Smooth muscle cell of the pulmonary artery (primary cell): ENCODE results near the gene SOX12. TPM values are rescaled to one million over a fixed set of nuclear protein-coding genes. Genes with fewer than 3 reads are reported as not detected.

Experiments
- total RNA-seq: library from RNA; depleted of rRNA; stranded (reverse); fragments of >200 nt; gene quantifications from 2 replicates; pipeline ENCODE4 v1.2.3, GENCODE V29; 2014

The SOX12 gene
- 6.6 and 10.5 TPM in 2 replicates for total RNA-seq

DNA sequence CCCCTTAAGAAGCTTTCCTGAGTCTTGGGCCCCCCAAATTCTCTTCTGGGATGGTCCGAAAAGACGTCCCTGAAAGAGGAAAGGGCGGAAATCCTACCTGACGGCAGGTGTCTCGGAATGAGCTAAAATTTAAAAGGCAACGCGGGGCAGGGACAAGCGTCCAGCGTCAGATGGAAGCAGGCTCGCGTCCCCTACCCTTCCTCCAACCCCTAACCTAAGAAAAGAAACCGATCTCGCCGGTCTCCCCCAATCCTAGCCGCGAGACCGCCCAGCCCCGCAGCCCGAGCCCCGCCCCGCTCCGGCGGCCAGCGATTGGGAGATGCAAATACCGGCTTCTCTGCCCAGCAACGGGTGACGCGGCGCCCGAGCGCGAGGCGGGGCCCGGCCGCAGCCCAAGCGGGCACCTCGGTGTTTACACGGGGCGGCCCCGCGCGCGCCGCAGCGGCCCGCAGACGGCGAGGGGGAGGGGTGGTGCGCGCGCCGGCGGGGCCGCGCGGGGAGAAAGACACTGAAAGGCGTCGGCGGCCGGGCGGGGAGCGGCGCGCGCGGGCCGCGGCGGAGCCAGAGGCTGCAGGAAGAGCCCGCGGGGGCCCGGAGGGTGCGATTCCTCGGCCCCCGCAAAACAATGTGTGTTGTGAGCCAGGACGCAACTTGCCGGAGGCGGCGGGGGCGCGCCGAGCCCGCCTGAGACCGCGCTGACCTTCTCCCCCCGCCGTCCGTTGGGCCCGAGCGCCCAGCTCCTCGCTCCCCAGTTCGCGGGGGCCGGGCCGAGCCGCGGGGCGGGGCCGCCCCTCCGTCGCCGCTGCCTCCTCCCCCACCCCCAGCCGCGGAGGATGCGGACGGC is at the start of gene SOX12:
Gene SOX12 (plus strand): TSS at position 508 of the 844 bp plus-strand sequence. CDS start 373 bp downstream, outside the sequence.

DNA sequence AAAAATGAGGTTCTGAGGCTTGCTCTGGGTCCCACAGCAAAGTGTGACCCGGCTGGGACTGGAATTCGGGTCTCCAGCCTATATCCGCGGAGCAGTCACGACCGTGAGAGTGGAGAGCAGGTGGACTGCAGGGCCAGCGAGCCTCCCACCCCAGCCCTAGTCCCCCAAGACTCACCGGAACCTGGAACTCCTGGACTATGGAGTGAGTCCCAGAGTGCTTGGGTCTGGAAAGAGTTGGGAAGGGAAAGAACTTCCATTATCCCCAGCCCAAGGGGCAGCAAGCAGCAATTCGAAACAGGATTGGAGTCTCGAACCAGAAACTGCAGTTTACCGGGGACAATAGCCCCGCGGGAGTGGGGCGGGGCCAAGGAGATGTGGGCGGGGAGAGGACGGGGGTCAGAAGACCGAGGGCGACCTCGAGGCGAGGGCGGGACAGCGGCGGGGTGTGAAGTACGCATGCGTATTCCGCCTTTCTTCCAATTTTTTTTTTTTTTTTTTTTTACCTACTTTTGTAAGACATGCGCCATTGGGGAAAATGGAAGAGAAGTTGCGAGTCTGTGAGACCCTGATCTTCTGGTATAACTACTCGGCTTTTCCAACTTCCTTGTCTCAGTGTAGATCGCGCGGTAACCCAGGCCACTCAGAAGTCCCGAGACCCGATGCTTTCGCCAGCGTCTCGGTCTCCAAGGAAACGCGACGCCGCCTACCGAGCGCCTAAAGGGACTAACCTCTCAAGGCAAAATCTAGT is 35.1 kb upstream of the SOX12 start, which contains the start of gene C20orf96:
Gene C20orf96 (minus strand): TSS at position 667 of the 748 bp plus-strand sequence. CDS start 140 bp downstream, at position 527.

DNA sequence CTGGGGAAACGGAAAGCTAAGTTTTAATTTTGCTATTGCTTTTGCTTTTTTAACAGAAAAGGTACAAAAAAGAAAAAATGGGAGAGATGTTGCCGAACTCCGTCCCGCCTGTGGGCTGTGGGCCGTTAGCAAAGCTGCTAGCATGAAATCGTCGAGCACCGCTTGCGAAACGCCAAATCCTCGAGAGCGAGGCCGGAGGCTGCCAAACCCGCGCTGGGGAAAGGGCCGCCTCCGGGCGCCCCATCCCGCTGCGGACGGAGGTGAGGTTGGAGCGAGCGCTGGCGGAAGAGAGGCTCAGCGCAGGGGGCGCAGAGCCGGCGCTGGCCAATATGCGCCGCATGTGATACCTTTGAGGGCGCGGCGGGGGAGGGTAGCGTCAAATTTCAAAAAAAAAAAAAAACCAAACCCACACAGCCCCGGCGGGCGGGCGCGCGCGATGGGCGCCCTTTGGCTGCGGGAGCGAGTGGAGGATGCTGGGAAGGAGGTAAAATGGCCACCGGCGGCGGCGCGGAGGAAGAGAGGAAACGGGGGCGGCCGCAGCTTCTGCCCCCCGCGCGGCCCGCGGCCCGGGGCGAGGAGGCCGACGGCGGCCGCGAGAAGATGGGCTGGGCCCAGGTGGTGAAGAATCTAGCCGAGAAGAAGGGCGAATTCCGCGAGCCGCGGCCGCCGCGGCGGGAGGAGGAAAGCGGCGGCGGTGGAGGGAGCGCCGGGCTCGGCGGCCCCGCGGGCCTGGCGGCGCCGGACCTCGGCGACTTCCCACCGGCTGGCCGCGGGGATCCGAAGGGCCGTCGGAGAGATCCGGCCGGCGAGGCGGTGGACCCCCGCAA is 28.0 kb upstream of the SOX12 start, which contains the start of gene ZCCHC3:
Gene ZCCHC3 (plus strand): TSS at position 473 of the 827 bp plus-strand sequence. CDS start 17 bp downstream, at position 490.

DNA sequence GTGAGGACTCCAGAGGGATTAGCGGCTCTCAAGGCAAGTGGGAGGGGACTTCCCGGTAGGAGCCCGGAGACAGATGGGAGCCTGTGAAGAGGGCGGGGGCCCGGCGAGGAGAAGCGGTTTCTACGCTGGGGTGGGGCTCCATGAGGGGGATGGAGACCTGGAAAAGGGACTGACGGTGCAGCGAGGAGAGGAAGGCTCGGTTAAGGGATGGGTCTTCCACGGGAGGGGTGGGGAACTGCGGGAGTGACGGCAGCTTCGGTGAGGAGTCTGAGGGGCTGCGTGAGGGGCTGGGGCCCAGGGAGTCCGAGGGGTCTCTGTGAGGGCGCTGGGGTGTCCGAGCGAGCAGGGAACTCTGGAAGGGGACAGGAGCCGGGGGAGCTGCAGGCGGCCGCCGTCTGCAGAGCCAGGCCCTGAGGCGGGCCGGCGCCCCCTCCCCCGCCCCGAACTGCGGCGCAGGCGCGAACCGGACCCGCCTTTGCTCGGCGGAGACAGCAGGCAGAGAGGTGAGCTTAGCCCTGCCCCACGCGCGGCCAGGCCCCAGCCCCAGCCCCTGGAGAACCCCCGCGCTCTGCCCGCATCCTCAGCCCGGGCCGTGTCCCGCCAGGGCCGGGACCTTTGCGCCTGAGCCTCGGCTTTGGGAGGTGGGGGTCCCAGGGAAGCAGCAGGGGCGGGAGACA is 21.4 kb downstream of the SOX12 start, which contains the start of gene NRSN2:
Gene NRSN2 (plus strand): TSS at position 472 of the 677 bp plus-strand sequence. CDS start 2,533 bp downstream, outside the sequence.

Other genes with a start within 250 kb of the SOX12 start
- not detected in 2 replicates for gene DEFB125, start 237.9 kb upstream of the SOX12 start, total RNA-seq
- not detected in 2 replicates for gene DEFB126, start 183.0 kb upstream of the SOX12 start, total RNA-seq
- not detected in 2 replicates for gene DEFB127, start 168.1 kb upstream of the SOX12 start, total RNA-seq
- gene DEFB128, start 135.8 kb upstream of the SOX12 start, total RNA-seq = not detected in 2 replicates
- gene DEFB129, start 98.3 kb upstream of the SOX12 start, total RNA-seq = not detected in 2 replicates
- not detected in 2 replicates for gene DEFB132, start 67.8 kb upstream of the SOX12 start, total RNA-seq
- 2.9 and 5.0 TPM in 2 replicates for gene C20orf96, start 34.8 kb upstream of the SOX12 start, total RNA-seq
- 10.0 and 13.7 TPM in 2 replicates for gene ZCCHC3, start 28.0 kb upstream of the SOX12 start, total RNA-seq
- 30.4 and 39.2 TPM in 2 replicates for gene NRSN2, start 21.6 kb downstream of the SOX12 start, total RNA-seq
- gene TRIB3, start 55.2 kb downstream of the SOX12 start, total RNA-seq = 35.4 and 121 TPM in 2 replicates
- gene RBCK1, start 82.7 kb downstream of the SOX12 start, total RNA-seq = 76.3 and 88.0 TPM in 2 replicates
- 57.3 and 63.1 TPM in 2 replicates for gene TBC1D20, start 137.0 kb downstream of the SOX12 start, total RNA-seq
- gene CSNK2A1, start 218.2 kb downstream of the SOX12 start, total RNA-seq = 153 and 156 TPM in 2 replicates